ENCODE measurements around the gene SPATS2L.

- TF ChIP-seq CTCF (IDR thresholded peaks at IDR 0.05) (no peak), POLR2A (IDR thresholded peaks at IDR 0.05) (no peak)
These were observed 10.4 kb upstream of the SPATS2L start for GRCh38 chr2:200296118-200296517.

All from adrenal gland (tissue), 5 donors.